ENCODE data around the gene ZNF45.
A peak's percentile ranks its signal among the peaks of the same experiment; 100 is the strongest.

The ZNF45 gene

DNA sequence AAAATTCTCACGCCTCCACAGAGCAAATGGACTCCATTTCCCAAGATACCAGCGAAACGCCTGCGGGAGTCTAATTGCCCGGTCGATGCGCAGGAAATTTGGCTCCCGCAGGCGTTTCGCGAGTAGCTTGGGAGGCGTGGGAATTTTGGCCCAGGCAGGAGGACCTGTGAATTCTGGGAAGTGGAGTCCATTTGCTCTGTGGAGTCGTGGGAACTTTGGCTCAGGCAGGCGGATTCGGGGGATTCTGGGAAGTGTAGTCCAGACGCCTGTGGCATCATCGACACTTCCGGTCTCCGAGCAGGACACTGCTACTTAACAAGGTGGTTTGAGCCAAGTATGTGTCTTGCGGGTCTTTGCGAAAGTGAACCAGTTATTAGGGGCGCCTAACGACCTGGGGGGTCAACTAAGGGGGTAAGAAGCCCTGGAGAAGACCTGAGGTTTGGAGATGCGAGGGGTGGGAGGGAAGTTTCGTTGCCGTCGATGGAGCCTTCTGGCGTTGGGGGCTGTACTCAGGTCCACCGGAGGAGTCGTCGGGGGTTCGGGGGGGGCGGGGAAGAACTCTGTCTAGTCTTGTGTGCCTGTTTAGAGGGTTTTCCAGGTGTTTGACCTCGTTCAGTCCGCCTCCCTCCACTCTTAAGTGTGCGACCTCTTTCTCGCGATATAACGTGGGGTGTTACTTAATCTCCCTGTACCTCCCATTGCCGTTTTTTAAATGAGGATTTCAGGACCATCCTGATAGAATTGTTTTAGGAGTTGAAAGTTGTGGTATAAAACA lies 49.0 kb upstream of the ZNF45 start, which contains the start of gene ZNF155:
Gene ZNF155 (plus strand): TSS at position 277 of the 775 bp plus-strand sequence. CDS start 4,356 bp downstream, outside the sequence.
- TF ChIP-seq, protein P1, sequence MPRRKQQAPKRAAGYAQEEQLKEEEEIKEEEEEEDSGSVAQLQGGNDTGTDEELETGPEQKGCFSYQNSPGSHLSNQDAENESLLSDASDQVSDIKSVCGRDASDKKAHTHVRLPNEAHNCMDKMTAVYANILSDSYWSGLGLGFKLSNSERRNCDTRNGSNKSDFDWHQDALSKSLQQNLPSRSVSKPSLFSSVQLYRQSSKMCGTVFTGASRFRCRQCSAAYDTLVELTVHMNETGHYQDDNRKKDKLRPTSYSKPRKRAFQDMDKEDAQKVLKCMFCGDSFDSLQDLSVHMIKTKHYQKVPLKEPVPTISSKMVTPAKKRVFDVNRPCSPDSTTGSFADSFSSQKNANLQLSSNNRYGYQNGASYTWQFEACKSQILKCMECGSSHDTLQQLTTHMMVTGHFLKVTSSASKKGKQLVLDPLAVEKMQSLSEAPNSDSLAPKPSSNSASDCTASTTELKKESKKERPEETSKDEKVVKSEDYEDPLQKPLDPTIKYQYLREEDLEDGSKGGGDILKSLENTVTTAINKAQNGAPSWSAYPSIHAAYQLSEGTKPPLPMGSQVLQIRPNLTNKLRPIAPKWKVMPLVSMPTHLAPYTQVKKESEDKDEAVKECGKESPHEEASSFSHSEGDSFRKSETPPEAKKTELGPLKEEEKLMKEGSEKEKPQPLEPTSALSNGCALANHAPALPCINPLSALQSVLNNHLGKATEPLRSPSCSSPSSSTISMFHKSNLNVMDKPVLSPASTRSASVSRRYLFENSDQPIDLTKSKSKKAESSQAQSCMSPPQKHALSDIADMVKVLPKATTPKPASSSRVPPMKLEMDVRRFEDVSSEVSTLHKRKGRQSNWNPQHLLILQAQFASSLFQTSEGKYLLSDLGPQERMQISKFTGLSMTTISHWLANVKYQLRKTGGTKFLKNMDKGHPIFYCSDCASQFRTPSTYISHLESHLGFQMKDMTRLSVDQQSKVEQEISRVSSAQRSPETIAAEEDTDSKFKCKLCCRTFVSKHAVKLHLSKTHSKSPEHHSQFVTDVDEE (CRISPR knock-in tag; IDR thresholded peaks at IDR 0.05) = peak; percentile 34; the same call in 1 of the 2 replicates
- no peak for TF ChIP-seq TCF4 (CRISPR knock-in tag; IDR thresholded peaks at IDR 0.05; ENCODE audit: borderline replicate concordance)
- no peak for TF ChIP-seq ISL1 (CRISPR knock-in tag; IDR thresholded peaks at IDR 0.05)
- TF ChIP-seq SNAI2 (CRISPR knock-in tag; IDR thresholded peaks at IDR 0.05) = no peak
- TF ChIP-seq ZFP30 (CRISPR knock-in tag; IDR thresholded peaks at IDR 0.05) = no peak
- ATAC-seq = peak; percentile 99

DNA sequence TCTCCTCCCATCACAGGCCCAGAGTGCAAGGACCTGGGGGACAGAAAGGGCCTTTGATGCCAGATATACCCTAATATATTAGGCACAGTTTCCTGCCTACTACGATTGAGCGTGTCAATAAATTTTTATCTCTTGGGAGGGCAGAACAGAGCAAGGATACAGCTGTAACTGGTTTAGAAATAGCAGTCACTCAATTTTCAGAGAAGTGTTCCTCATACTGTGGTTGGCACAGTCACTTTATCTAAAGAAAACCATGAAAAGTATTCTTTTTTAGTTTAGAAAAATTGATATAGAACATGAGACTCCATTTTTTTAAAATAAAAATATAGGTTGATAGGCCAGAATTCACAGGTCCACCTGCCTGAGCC lies 48.4 kb upstream of the ZNF45 start:
- TF ChIP-seq ZNF70 (CRISPR knock-in tag; IDR thresholded peaks at IDR 0.05) (no peak), ZNF8 (CRISPR knock-in tag; IDR thresholded peaks at IDR 0.05) (no peak), ARNTL (CRISPR knock-in tag; IDR thresholded peaks at IDR 0.05; ENCODE audit: borderline replicate concordance, low read depth) (no peak), RARB (CRISPR knock-in tag; IDR thresholded peaks at IDR 0.05) (no peak), TCF4 (CRISPR knock-in tag; IDR thresholded peaks at IDR 0.05; ENCODE audit: borderline replicate concordance) (no peak), ZFP30 (CRISPR knock-in tag; IDR thresholded peaks at IDR 0.05) (no peak), GLIS3 (CRISPR knock-in tag; IDR thresholded peaks at IDR 0.05) (no peak), SNAI2 (CRISPR knock-in tag; IDR thresholded peaks at IDR 0.05) (no peak), CSDC2 (CRISPR knock-in tag; IDR thresholded peaks at IDR 0.05) (no peak), ZC3H10 (CRISPR knock-in tag; IDR thresholded peaks at IDR 0.05) (no peak), OSR1 (CRISPR knock-in tag; IDR thresholded peaks at IDR 0.05) (no peak), ZNF565 (CRISPR knock-in tag; conservative IDR thresholded peaks at IDR 0.05; ENCODE audit: low read depth) (no peak), ISL1 (CRISPR knock-in tag; IDR thresholded peaks at IDR 0.05) (no peak), ESRRG (CRISPR knock-in tag; IDR thresholded peaks at IDR 0.05) (no peak), TOX (CRISPR knock-in tag; IDR thresholded peaks at IDR 0.05; ENCODE audit: borderline replicate concordance) (no peak)
- TF ChIP-seq, protein P2, sequence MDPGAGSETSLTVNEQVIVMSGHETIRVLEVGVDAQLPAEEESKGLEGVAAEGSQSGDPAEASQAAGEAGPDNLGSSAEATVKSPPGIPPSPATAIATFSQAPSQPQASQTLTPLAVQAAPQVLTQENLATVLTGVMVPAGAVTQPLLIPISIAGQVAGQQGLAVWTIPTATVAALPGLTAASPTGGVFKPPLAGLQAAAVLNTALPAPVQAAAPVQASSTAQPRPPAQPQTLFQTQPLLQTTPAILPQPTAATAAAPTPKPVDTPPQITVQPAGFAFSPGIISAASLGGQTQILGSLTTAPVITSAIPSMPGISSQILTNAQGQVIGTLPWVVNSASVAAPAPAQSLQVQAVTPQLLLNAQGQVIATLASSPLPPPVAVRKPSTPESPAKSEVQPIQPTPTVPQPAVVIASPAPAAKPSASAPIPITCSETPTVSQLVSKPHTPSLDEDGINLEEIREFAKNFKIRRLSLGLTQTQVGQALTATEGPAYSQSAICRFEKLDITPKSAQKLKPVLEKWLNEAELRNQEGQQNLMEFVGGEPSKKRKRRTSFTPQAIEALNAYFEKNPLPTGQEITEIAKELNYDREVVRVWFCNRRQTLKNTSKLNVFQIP (CRISPR knock-in tag; IDR thresholded peaks at IDR 0.05; ENCODE audit: borderline replicate concordance, low read depth) = no peak
- TF ChIP-seq, protein P1 (CRISPR knock-in tag; IDR thresholded peaks at IDR 0.05) = no peak
- TF ChIP-seq, protein P3, sequence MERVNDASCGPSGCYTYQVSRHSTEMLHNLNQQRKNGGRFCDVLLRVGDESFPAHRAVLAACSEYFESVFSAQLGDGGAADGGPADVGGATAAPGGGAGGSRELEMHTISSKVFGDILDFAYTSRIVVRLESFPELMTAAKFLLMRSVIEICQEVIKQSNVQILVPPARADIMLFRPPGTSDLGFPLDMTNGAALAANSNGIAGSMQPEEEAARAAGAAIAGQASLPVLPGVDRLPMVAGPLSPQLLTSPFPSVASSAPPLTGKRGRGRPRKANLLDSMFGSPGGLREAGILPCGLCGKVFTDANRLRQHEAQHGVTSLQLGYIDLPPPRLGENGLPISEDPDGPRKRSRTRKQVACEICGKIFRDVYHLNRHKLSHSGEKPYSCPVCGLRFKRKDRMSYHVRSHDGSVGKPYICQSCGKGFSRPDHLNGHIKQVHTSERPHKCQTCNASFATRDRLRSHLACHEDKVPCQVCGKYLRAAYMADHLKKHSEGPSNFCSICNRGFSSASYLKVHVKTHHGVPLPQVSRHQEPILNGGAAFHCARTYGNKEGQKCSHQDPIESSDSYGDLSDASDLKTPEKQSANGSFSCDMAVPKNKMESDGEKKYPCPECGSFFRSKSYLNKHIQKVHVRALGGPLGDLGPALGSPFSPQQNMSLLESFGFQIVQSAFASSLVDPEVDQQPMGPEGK (CRISPR knock-in tag; IDR thresholded peaks at IDR 0.05; ENCODE audit: borderline replicate concordance) = no peak
- TF ChIP-seq, protein P4, sequence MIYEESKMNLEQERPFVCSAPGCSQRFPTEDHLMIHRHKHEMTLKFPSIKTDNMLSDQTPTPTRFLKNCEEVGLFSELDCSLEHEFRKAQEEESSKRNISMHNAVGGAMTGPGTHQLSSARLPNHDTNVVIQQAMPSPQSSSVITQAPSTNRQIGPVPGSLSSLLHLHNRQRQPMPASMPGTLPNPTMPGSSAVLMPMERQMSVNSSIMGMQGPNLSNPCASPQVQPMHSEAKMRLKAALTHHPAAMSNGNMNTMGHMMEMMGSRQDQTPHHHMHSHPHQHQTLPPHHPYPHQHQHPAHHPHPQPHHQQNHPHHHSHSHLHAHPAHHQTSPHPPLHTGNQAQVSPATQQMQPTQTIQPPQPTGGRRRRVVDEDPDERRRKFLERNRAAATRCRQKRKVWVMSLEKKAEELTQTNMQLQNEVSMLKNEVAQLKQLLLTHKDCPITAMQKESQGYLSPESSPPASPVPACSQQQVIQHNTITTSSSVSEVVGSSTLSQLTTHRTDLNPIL (CRISPR knock-in tag; IDR thresholded peaks at IDR 0.05; ENCODE audit: low read depth) = no peak
- TF ChIP-seq, protein P5, sequence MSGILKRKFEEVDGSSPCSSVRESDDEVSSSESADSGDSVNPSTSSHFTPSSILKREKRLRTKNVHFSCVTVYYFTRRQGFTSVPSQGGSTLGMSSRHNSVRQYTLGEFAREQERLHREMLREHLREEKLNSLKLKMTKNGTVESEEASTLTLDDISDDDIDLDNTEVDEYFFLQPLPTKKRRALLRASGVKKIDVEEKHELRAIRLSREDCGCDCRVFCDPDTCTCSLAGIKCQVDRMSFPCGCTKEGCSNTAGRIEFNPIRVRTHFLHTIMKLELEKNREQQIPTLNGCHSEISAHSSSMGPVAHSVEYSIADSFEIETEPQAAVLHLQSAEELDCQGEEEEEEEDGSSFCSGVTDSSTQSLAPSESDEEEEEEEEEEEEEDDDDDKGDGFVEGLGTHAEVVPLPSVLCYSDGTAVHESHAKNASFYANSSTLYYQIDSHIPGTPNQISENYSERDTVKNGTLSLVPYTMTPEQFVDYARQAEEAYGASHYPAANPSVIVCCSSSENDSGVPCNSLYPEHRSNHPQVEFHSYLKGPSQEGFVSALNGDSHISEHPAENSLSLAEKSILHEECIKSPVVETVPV (CRISPR knock-in tag; IDR thresholded peaks at IDR 0.05) = no peak
- no peak for ATAC-seq
